Smooth muscle cell (in vitro differentiated cells): ENCODE results near the gene RAD18. TPM values are rescaled to one million over a fixed set of nuclear protein-coding genes. Genes with fewer than 3 reads are reported as not detected.

ENCODE experiments used
- DNase-seq: peaks from one replicate; lab custom pipeline; 2025; ENCODE audit not compliant: unreplicated experiment; lab: John Stamatoyannopoulos, UW
- H2AFZ ChIP-seq: fragments of 200-600 bp; sonication (generic); 2 replicates; pipeline ENCODE4 v1.6.0; 2016; ENCODE audit warnings: antibody characterized with exemption, low read depth, mild to moderate bottlenecking
- H3F3A ChIP-seq: fragments of 200-600 bp; sonication (generic); 2 replicates; pipeline ENCODE4 v1.6.0; 2017; ENCODE audit warnings: antibody characterized with exemption, low read depth
- H3K27ac ChIP-seq: fragments of 200-600 bp; sonication (generic); 2 replicates; pipeline ENCODE4 v1.5.1; 2016; ENCODE audit warnings: low read depth, mild to moderate bottlenecking
- H3K27me3 ChIP-seq: fragments of 200-600 bp; sonication (generic); 2 replicates; pipeline ENCODE4 v1.6.1; 2016; ENCODE audit warnings: low read depth, mild to moderate bottlenecking
- H3K36me3 ChIP-seq: fragments of 200-600 bp; sonication (generic); 2 replicates; pipeline ENCODE4 v1.5.1; 2016; ENCODE audit warnings: low read depth
- H3K4me1 ChIP-seq: fragments of 200-600 bp; sonication (generic); 2 replicates; pipeline ENCODE4 v1.5.1; 2016; ENCODE audit warnings: low read depth
- H3K4me2 ChIP-seq: fragments of 200-600 bp; sonication (generic); 2 replicates; pipeline ENCODE4 v1.6.0; 2016; ENCODE audit warnings: mild to moderate bottlenecking
- H3K4me3 ChIP-seq: fragments of 200-600 bp; sonication (generic); 2 replicates; pipeline ENCODE4 v1.5.1; 2016; ENCODE audit warnings: mild to moderate bottlenecking
- H3K79me2 ChIP-seq: fragments of 200-600 bp; sonication (generic); 2 replicates; pipeline ENCODE4 v1.6.0; 2016; ENCODE audit warnings: low read depth, mild to moderate bottlenecking
- H3K9ac ChIP-seq: fragments of 200-600 bp; sonication (generic); 2 replicates; pipeline ENCODE4 v1.6.0; 2016; ENCODE audit warnings: low read depth
- H3K9me3 ChIP-seq: fragments of 200-600 bp; sonication (generic); replicated peaks from 2 replicates; pipeline ENCODE4 v1.5.1; 2016; ENCODE audit warnings: low read depth
- H4K20me1 ChIP-seq: fragments of 200-600 bp; sonication (generic); 2 replicates; pipeline ENCODE4 v1.6.0; 2016; ENCODE audit warnings: low read depth
- CTCF ChIP-seq: fragments of 200-600 bp; sonication (generic); IDR thresholded peaks from 2 replicates; pipeline ENCODE4 v1.5.1; 2017; ENCODE audit warnings: borderline replicate concordance, mild to moderate bottlenecking, antibody characterized with exemption; ENCODE audit not compliant: insufficient read depth, poor library complexity, severe bottlenecking
- WGBS: methylation state at CpG from one replicate; pipeline ENCODE4 v1.1.7; 2016; ENCODE audit warnings: low lambda C conversion rate; 5-methylcytosine and 5-hydroxymethylcytosine counted together
- polyA plus RNA-seq: library from polyadenylated mRNA; unstranded; fragments of >200 nt; fragmentation: Nextera tagmentation; extraction: Ambion mirVana; gene quantifications from 2 replicates; pipeline ENCODE4 v1.2.1, GENCODE V29; 2016
- total RNA-seq: library from RNA; depleted of rRNA; stranded (reverse); fragments of >200 nt; gene quantifications from 2 replicates; pipeline ENCODE4 v1.2.3, GENCODE V29; 2014

The RAD18 gene
- total and polyA plus RNA-seq, 2 experiments from 2014 or later, result 8.9 to 16.0 TPM

GRCh38 chr3:8981296-8981695, 18.0 kb upstream of the RAD18 start:
- Histone ChIP-seq H2AFZ (no peak overlapping the region), H4K20me1 (no peaks in the 10 kb centered on the region), H3K4me3 (no peak overlapping the region), H3K9ac (no peak overlapping the region), H3K27me3 (no peaks in the 10 kb centered on the region), H3K79me2 (no peaks in the 10 kb centered on the region), H3K36me3 (no peaks in the 10 kb centered on the region), H3K4me2 (no peak overlapping the region), H3F3A (peaks cover 6% of the 10 kb centered on the region), H3K9me3 (no peaks in the 10 kb centered on the region), H3K4me1 (peaks cover 3% of the 10 kb centered on the region), H3K27ac (no peak overlapping the region)
- WGBS, result 98% methylated on average over 9 of the region's 9 CpGs
- TF ChIP-seq CTCF, result no peak
- DNase-seq, result no peak

GRCh38 chr3:8980756-8981257, 17.5 kb upstream of the RAD18 start:
- Histone ChIP-seq H3K27me3 (no peaks in the 10 kb centered on the region), H4K20me1 (no peaks in the 10 kb centered on the region), H3F3A (peaks cover 6% of the 10 kb centered on the region), H3K4me2 (no peak overlapping the region), H3K79me2 (no peaks in the 10 kb centered on the region), H3K9ac (no peak overlapping the region), H3K36me3 (no peaks in the 10 kb centered on the region), H3K4me1 (peaks cover 3% of the 10 kb centered on the region), H3K9me3 (no peaks in the 10 kb centered on the region), H3K4me3 (no peak overlapping the region), H3K27ac (no peak overlapping the region), H2AFZ (no peak overlapping the region)
- TF ChIP-seq CTCF, result no peak
- WGBS, result 90% methylated on average over 6 of the region's 6 CpGs
- no peak for DNase-seq

GRCh38 chr3:8979262-8979661, 16.0 kb upstream of the RAD18 start:
- TF ChIP-seq CTCF, result no peak
- DNase-seq, result no peak
- no peak overlapping the region for H3K4me2 ChIP-seq
- H3F3A ChIP-seq, result peaks cover 6% of the 10 kb centered on the region
- H3K27me3 ChIP-seq, result no peaks in the 10 kb centered on the region
- H2AFZ ChIP-seq, result no peak overlapping the region
- H3K9ac ChIP-seq, result no peak overlapping the region
- peaks cover 3% of the 10 kb centered on the region for H3K4me1 ChIP-seq
- H3K4me3 ChIP-seq, result no peak overlapping the region
- H3K27ac ChIP-seq, result no peak overlapping the region
- no peaks in the 10 kb centered on the region for H3K36me3 ChIP-seq
- no peaks in the 10 kb centered on the region for H3K9me3 ChIP-seq
- H3K79me2 ChIP-seq, result no peaks in the 10 kb centered on the region
- WGBS, result 71% methylated on average over 1 of the region's 1 CpG
- H4K20me1 ChIP-seq, result no peaks in the 10 kb centered on the region

GRCh38 chr3:8978551-8978950, 15.3 kb upstream of the RAD18 start:
- 89% methylated on average over 3 of the region's 3 CpGs for WGBS
- peaks cover 3% of the 10 kb centered on the region for H3K4me1 ChIP-seq

More at GRCh38 chr3:8978551-8978950, 15.3 kb upstream of the RAD18 start:
- Histone ChIP-seq H4K20me1 (no peaks in the 10 kb centered on the region), H3K27me3 (no peaks in the 10 kb centered on the region), H3K36me3 (no peaks in the 10 kb centered on the region), H3K4me3 (no peak overlapping the region), H3K9ac (no peak overlapping the region), H3F3A (peaks cover 6% of the 10 kb centered on the region), H3K79me2 (no peaks in the 10 kb centered on the region), H2AFZ (no peak overlapping the region), H3K9me3 (no peaks in the 10 kb centered on the region), H3K4me2 (no peak overlapping the region), H3K27ac (no peak overlapping the region)
- TF ChIP-seq CTCF, result no peak
- no peak for DNase-seq
